Measurements from ENCODE around the gene THEM4. TPM values are rescaled to one million over a fixed set of nuclear protein-coding genes. Genes with fewer than 3 reads are reported as not detected.
"Not testable (repeated sequence)": the region's sequence is repeated elsewhere in the genome, so short reads cannot be mapped to it uniquely, and the experiment has no call there.

THEM4 gene
- total and polyA plus RNA-seq, 11 donors, result 14.2 to 25.5 (median 15.0) TPM

- H3K27me3 ChIP-seq, result no peaks in the 10 kb centered on the region
- 81 to 95% (median 90%) methylated on average over 6 of the region's 6 CpGs for whole genome bisulfite sequencing, 4 donors
- H3K4me3 ChIP-seq, result no peak overlapping the region
- DNase-seq (no peak), ATAC-seq (no peak)
- no peak overlapping the region for H3K27ac ChIP-seq
- no peaks in the 10 kb centered on the region for H3K36me3 ChIP-seq
- no peaks in the 10 kb centered on the region for H3K9me3 ChIP-seq
- peaks cover 0 to 22% (median 6%) of the 10 kb centered on the region in 12 donors for H3K4me1 ChIP-seq
- intact Hi-C loops (cut with DNase I), result no loop called here
- TF ChIP-seq POLR2A (IDR thresholded peaks at IDR 0.05), result no peak
- TF ChIP-seq, protein P1, sequence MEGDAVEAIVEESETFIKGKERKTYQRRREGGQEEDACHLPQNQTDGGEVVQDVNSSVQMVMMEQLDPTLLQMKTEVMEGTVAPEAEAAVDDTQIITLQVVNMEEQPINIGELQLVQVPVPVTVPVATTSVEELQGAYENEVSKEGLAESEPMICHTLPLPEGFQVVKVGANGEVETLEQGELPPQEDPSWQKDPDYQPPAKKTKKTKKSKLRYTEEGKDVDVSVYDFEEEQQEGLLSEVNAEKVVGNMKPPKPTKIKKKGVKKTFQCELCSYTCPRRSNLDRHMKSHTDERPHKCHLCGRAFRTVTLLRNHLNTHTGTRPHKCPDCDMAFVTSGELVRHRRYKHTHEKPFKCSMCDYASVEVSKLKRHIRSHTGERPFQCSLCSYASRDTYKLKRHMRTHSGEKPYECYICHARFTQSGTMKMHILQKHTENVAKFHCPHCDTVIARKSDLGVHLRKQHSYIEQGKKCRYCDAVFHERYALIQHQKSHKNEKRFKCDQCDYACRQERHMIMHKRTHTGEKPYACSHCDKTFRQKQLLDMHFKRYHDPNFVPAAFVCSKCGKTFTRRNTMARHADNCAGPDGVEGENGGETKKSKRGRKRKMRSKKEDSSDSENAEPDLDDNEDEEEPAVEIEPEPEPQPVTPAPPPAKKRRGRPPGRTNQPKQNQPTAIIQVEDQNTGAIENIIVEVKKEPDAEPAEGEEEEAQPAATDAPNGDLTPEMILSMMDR (IDR thresholded peaks at IDR 0.05), result no peak
Measured at GRCh38 chr1:151858886-151859665, 50.2 kb downstream of the THEM4 start.

DNA sequence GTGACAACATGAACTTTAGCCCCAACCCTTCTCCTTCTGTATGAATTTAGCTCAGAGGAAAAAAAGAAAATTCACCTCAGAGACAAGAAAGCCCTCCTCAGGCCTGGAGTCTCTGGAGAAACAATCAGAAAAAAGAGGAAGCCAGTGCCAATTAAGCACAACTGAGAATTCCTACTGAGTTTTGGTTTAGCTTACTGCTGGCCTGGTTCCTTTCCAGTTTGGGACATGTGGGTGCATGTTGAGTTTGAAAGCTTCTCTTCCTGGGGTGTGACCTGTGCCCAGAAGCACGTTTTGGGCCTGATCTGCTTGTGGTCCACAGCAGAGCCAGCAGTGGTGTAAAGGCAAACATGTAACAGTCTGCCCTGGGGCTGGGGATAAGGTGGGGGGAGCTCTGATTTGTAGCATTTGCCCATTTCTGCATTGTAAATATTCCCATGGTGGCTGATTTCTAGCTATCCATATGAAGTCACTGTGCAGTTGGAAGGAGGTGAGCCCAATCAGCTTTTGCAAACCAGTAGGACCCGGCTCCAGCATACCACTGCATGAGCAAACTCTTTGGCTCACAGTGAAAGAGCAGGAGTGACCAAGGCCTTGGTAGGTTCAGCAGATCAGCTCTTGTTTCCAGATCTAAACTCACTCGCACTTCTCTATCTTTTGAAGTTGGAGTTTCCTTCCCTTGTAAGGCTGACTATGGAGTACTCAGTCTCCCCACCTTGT, 51.1 kb downstream of the THEM4 start:
- peaks cover 0 to 22% (median 6%) of the 10 kb centered on the region in 12 donors for H3K4me1 ChIP-seq
- H3K9me3 ChIP-seq, result no peaks in the 10 kb centered on the region
- TF ChIP-seq, protein P1 (IDR thresholded peaks at IDR 0.05), result no peak
- TF ChIP-seq POLR2A (IDR thresholded peaks at IDR 0.05), result no peak
- no peak overlapping the region for H3K4me3 ChIP-seq
- WGBS, 4 donors, result 72 to 87% (median 77%) methylated on average over 2 to 3 of the region's 3 CpGs
- no peaks in the 10 kb centered on the region for H3K36me3 ChIP-seq
- H3K27me3 ChIP-seq, result no peaks in the 10 kb centered on the region
- intact Hi-C loops (cut with DNase I), result no loop called here
- no peak for ATAC-seq
- DNase-seq, result no peak
- H3K27ac ChIP-seq, result no peak overlapping the region

DNA sequence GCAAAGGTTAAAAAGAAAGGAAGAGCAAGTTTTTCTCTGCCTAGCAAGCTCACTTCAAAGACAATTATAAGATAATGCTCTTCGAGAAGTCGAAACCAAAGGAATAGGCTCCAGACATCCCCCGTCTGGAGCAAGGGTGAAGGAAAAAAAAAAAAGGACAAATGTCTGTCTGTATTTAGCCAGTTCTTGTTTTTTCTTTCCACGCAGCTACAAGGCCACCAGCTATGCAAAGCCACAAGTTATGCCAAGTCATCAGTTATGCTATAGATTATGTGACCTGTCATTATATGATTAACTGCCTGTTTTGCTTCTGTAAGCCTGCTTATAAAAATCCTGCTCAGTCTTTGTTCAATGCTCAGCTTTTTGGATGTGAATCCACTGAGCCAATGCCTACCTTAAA, 53.4 kb downstream of the THEM4 start:
- Histone ChIP-seq H3K9me3 (no peaks in the 10 kb centered on the region), H3K36me3 (no peaks in the 10 kb centered on the region), H3K4me3 (no peak overlapping the region), H3K27me3 (peaks cover 0 to 4% (median 0%) of the 10 kb centered on the region in 9 donors), H3K4me1 (peaks cover 0 to 22% (median 6%) of the 10 kb centered on the region in 12 donors), H3K27ac (peak overlapping the region in 6 of 12 donors; percentile 0 to 57 (median 32))
- intact Hi-C loops (cut with DNase I), result no loop called here
- DNase-seq (no peak), ATAC-seq (no peak)
- no peak for TF ChIP-seq POLR2A (IDR thresholded peaks at IDR 0.05)
- TF ChIP-seq, protein P1 (IDR thresholded peaks at IDR 0.05), result no peak
- 19 to 52% (median 32%) methylated on average over 4 of the region's 4 CpGs for WGBS, 4 donors

- intact Hi-C loops (cut with DNase I); H3K27me3 ChIP-seq; H3K9me3 ChIP-seq; H3K36me3 ChIP-seq; H3K4me3 ChIP-seq: not testable (repeated sequence)
- 51 to 65% (median 53%) methylated on average over 8 of the region's 8 CpGs for WGBS, 4 donors
- Histone ChIP-seq H3K4me1 (peaks cover 0 to 22% (median 6%) of the 10 kb centered on the region in 12 donors), H3K27ac (peak overlapping the region in 6 of 12 donors; percentile 0 to 57 (median 45))
- DNase-seq (peak in 1 of 5 donors; percentile 47), ATAC-seq (peak in 2 of 4 donors; percentile 22 to 49)
Measured at GRCh38 chr1:151855516-151855915, 53.8 kb downstream of the THEM4 start.

All from heart left ventricle (tissue), 16 donors.